OCI-LY1 (cell line): ENCODE results near the gene MYBPC1.

Experiments
- H2AFZ ChIP-seq: fragments of 200-600 bp; sonication (generic), shearing (Covaris generic); 2 replicates; pipeline ENCODE4 v1.6.0; 2014; ENCODE audit warnings: antibody characterized with exemption, mild to moderate bottlenecking, low read length
- H3F3A ChIP-seq: fragments of 200-600 bp; sonication (generic), shearing (Covaris generic); 2 replicates; pipeline ENCODE4 v1.6.0; 2014; ENCODE audit warnings: mild to moderate bottlenecking, antibody characterized with exemption, low read length, moderate library complexity; ENCODE audit not compliant: insufficient read depth
- H3K27ac ChIP-seq: fragments of 200-600 bp; sonication (generic); 2 replicates; pipeline ENCODE4 v1.5.1; 2014; ENCODE audit warnings: low read length, mixed run types, mild to moderate bottlenecking, low read depth; ENCODE audit not compliant: poor library complexity, severe bottlenecking
- H3K27me3 ChIP-seq: fragments of 200-600 bp; sonication (generic); 2 replicates; pipeline ENCODE4 v1.6.0; 2014; ENCODE audit warnings: antibody characterized with exemption, mild to moderate bottlenecking, low read length, moderate library complexity; ENCODE audit not compliant: insufficient read depth
- H3K36me3 ChIP-seq: fragments of 200-600 bp; sonication (generic); 2 replicates; pipeline ENCODE4 v1.6.1; 2014; ENCODE audit warnings: mild to moderate bottlenecking, antibody characterized with exemption, low read length, moderate library complexity, mixed read lengths; ENCODE audit not compliant: insufficient read depth
- H3K4me1 ChIP-seq: fragments of 200-600 bp; sonication (generic); 2 replicates; pipeline ENCODE4 v1.5.1; 2014; ENCODE audit warnings: mild to moderate bottlenecking, low read length, moderate library complexity; ENCODE audit not compliant: insufficient read depth, severe bottlenecking
- H3K4me2 ChIP-seq: fragments of 200-600 bp; sonication (generic), shearing (Covaris generic); 2 replicates; pipeline ENCODE4 v1.6.1; 2014; ENCODE audit warnings: low read length
- H3K4me3 ChIP-seq: fragments of 200-600 bp; sonication (generic); 2 replicates; pipeline ENCODE4 v1.5.1; 2014; ENCODE audit warnings: low read length, low read depth, mild to moderate bottlenecking, mixed read lengths; ENCODE audit not compliant: poor library complexity, severe bottlenecking
- H3K79me2 ChIP-seq: fragments of 200-600 bp; shearing (Covaris generic); 2 replicates; pipeline ENCODE4 v1.6.1; 2016; ENCODE audit warnings: mixed run types, low read length, mixed read lengths; ENCODE audit not compliant: insufficient read depth
- H3K9ac ChIP-seq: fragments of 200-600 bp; sonication (generic), shearing (Covaris generic); 2 replicates; pipeline ENCODE4 v1.6.1; 2014; ENCODE audit warnings: mild to moderate bottlenecking, low read length, mixed read lengths
- H3K9me2 ChIP-seq: fragments of 200-600 bp; sonication (generic), shearing (Covaris generic); 2 replicates; pipeline ENCODE4 v1.6.1; 2014; ENCODE audit warnings: low read depth, mild to moderate bottlenecking, low read length, mixed read lengths
- H3K9me3 ChIP-seq: fragments of 200-600 bp; shearing (Covaris generic); 2 replicates; pipeline ENCODE4 v1.6.1; 2014; ENCODE audit warnings: low read length, mixed read lengths
- H4K20me1 ChIP-seq: fragments of 200-600 bp; sonication (generic), shearing (Covaris generic); 2 replicates; pipeline ENCODE4 v1.6.0; 2016; ENCODE audit warnings: mild to moderate bottlenecking, low read length; ENCODE audit not compliant: insufficient read depth
- EZH2 ChIP-seq: fragments of 200-600 bp; sonication (generic), shearing (Covaris generic); IDR thresholded peaks from 2 replicates; pipeline ENCODE4 v1.8.0; 2017; ENCODE audit warnings: borderline replicate concordance, mixed run types, mild to moderate bottlenecking, antibody characterized with exemption, low read length, moderate library complexity, mixed read lengths
- TF ChIP-seq, protein P1 (sequence below): fragments of 200-600 bp; sonication (generic), shearing (Covaris generic); IDR thresholded peaks from 2 replicates; pipeline ENCODE4 v1.5.1; 2017; ENCODE audit warnings: mild to moderate bottlenecking, antibody characterized with exemption, low read length, moderate library complexity, mixed read lengths

The MYBPC1 gene

DNA sequence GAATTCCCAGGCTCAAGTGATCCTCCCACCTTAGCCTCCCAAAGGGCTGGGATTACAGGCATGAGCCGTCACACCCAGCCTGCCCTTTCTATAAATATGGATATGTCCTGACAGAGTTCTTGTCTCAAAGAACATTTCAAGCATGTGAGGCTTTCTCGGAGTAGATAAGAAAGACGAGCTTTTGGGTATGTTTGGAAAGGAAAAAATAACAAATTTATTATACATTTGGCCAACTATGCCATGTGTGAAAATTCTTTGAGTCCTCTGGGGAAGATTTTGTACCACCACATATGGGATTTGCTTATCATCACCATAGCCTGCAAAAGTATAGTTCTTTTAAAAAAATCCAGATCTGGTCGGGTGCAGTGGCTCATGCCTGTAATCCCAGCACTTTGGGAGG lies 23.7 kb upstream of the MYBPC1 start:
- Histone ChIP-seq H3K4me1 (peaks cover 17% of the 10 kb centered on the region), H3K9ac (no peak overlapping the region), H3K9me3 (no peaks in the 10 kb centered on the region), H3K27ac (no peak overlapping the region), H3K79me2 (no peaks in the 10 kb centered on the region), H4K20me1 (no peaks in the 10 kb centered on the region), H3K4me3 (no peak overlapping the region), H3K36me3 (no peaks in the 10 kb centered on the region), H3F3A (no peaks in the 10 kb centered on the region), H3K4me2 (no peak overlapping the region), H3K27me3 (no peaks in the 10 kb centered on the region), H2AFZ (no peak overlapping the region), H3K9me2 (no peaks in the 10 kb centered on the region; the same call in 1 of the 2 replicates)
- TF ChIP-seq EZH2, result no peak
- TF ChIP-seq, protein P1, sequence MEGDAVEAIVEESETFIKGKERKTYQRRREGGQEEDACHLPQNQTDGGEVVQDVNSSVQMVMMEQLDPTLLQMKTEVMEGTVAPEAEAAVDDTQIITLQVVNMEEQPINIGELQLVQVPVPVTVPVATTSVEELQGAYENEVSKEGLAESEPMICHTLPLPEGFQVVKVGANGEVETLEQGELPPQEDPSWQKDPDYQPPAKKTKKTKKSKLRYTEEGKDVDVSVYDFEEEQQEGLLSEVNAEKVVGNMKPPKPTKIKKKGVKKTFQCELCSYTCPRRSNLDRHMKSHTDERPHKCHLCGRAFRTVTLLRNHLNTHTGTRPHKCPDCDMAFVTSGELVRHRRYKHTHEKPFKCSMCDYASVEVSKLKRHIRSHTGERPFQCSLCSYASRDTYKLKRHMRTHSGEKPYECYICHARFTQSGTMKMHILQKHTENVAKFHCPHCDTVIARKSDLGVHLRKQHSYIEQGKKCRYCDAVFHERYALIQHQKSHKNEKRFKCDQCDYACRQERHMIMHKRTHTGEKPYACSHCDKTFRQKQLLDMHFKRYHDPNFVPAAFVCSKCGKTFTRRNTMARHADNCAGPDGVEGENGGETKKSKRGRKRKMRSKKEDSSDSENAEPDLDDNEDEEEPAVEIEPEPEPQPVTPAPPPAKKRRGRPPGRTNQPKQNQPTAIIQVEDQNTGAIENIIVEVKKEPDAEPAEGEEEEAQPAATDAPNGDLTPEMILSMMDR, result no peak

DNA sequence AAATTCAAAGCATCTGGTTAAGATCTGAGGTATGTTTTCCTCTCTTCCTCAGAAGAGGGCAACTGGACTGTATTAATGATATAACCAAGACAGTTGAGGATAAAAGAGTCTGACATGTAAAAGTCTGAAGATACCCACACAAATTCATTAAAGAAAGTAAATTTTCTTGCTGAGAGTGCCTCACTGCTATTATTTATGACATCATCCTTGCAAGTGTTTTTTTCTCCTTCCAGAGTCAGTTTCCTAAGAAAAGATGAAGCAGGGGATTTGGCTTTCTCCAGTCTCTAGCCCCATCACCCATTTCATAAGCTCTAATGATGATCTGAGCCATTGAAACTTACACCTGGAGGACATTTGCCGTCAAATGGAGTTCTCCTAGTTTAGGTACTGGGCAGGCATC lies 21.0 kb upstream of the MYBPC1 start:
- no peak overlapping the region for H3K4me3 ChIP-seq
- no peak overlapping the region for H2AFZ ChIP-seq
- TF ChIP-seq, protein P1, result no peak
- no peak for TF ChIP-seq EZH2
- H3K9me3 ChIP-seq, result no peaks in the 10 kb centered on the region
- H3K9ac ChIP-seq, result no peak overlapping the region
- H3K9me2 ChIP-seq, result no peaks in the 10 kb centered on the region; the same call in 1 of the 2 replicates
- no peak overlapping the region for H3K4me2 ChIP-seq
- H4K20me1 ChIP-seq, result no peaks in the 10 kb centered on the region
- no peaks in the 10 kb centered on the region for H3K79me2 ChIP-seq
- no peak overlapping the region for H3K27ac ChIP-seq
- H3K27me3 ChIP-seq, result no peaks in the 10 kb centered on the region
- H3F3A ChIP-seq, result no peaks in the 10 kb centered on the region
- peaks cover 11% of the 10 kb centered on the region for H3K4me1 ChIP-seq
- no peaks in the 10 kb centered on the region for H3K36me3 ChIP-seq

DNA sequence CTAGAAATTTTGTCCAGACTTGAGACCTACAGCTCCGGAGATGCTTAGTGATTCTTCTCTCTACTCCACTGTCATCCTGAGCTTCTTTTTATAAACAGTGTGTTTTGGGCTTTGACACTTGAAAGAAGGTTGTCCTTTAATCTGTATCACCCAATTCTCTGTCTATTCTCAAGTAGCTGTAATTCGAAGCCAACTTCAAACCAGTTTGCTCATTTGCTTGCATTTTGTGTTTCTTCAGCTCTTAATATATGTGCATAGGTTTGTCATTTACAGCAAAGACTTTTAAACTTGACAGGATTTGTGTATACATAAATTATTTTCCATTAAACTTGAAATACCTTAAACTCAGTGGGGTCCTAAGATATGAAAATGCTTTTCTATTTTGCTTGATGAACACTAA lies 16.4 kb upstream of the MYBPC1 start:
- TF ChIP-seq EZH2, result no peak
- TF ChIP-seq, protein P1, result no peak
- H3F3A ChIP-seq, result no peaks in the 10 kb centered on the region
- H3K36me3 ChIP-seq, result no peaks in the 10 kb centered on the region
- H3K9ac ChIP-seq, result no peak overlapping the region
- H3K4me3 ChIP-seq, result no peak overlapping the region
- H2AFZ ChIP-seq, result no peak overlapping the region
- no peaks in the 10 kb centered on the region for H3K79me2 ChIP-seq
- no peaks in the 10 kb centered on the region for H3K4me1 ChIP-seq
- no peaks in the 10 kb centered on the region for H3K27me3 ChIP-seq
- no peaks in the 10 kb centered on the region for H3K9me3 ChIP-seq
- H4K20me1 ChIP-seq, result no peaks in the 10 kb centered on the region
- H3K4me2 ChIP-seq, result no peak overlapping the region
- H3K9me2 ChIP-seq, result no peaks in the 10 kb centered on the region
- H3K27ac ChIP-seq, result no peak overlapping the region
